Endothelial cell (in vitro differentiated cells): Measurements from ENCODE around the gene QPCTL. TPM values are rescaled to one million over a fixed set of nuclear protein-coding genes. Genes with fewer than 3 reads are reported as not detected.

Source experiments
- DNase-seq: peaks from one replicate; pipeline ENCODE4 v3.0.0; 2021; ENCODE audit warnings: low spot score
- H3K27ac Mint-ChIP-seq: one replicate; pipeline ENCODE4 v1.8.0; 2021; ENCODE audit warnings: mixed read lengths, inconsistent platforms; ENCODE audit not compliant: unreplicated experiment
- H3K27me3 Mint-ChIP-seq: one replicate; pipeline ENCODE4 v1.8.0; 2021; ENCODE audit warnings: mild to moderate bottlenecking, moderate library complexity, mixed read lengths, inconsistent platforms; ENCODE audit not compliant: unreplicated experiment
- H3K36me3 Mint-ChIP-seq: one replicate; pipeline ENCODE4 v1.8.0; 2021; ENCODE audit warnings: mild to moderate bottlenecking, low read depth, mixed read lengths, inconsistent platforms; ENCODE audit not compliant: unreplicated experiment
- H3K4me1 Mint-ChIP-seq: one replicate; pipeline ENCODE4 v1.8.0; 2021; ENCODE audit warnings: mild to moderate bottlenecking, mixed read lengths, inconsistent platforms; ENCODE audit not compliant: unreplicated experiment
- H3K4me3 Mint-ChIP-seq: one replicate; pipeline ENCODE4 v1.8.0; 2021; ENCODE audit warnings: mild to moderate bottlenecking, mixed read lengths, inconsistent platforms; ENCODE audit not compliant: unreplicated experiment
- H3K9me3 Mint-ChIP-seq: one replicate; pipeline ENCODE4 v1.8.0; 2021; ENCODE audit warnings: mixed read lengths, inconsistent platforms; ENCODE audit not compliant: unreplicated experiment
- CTCF ChIP-seq: fragments of 200-600 bp; sonication (generic); IDR thresholded peaks from one replicate; pipeline ENCODE4 v1.5.0; 2021; ENCODE audit warnings: antibody characterized with exemption; ENCODE audit not compliant: unreplicated experiment
- total RNA-seq: library from RNA; stranded (reverse); fragmentation: NEBNext Ultra II Directional; extraction: Animal tissue kit (Norgen Biotek cat#: 25700); gene quantifications from one replicate; pipeline ENCODE4 v1.2.1, GENCODE V29; 2021; ENCODE audit not compliant: unreplicated experiment

The QPCTL gene
- total RNA-seq, 1 donor from 2014 or later = 10.6 TPM

- Mint-ChIP-seq H3K9me3 (no peaks in the 10 kb centered on the region), H3K36me3 (peaks cover 21% of the 10 kb centered on the region), H3K27me3 (peaks cover under 1% of the 10 kb centered on the region), H3K27ac (no peak overlapping the region), H3K4me1 (peaks cover 4% of the 10 kb centered on the region), H3K4me3 (no peak overlapping the region)
- no peak for DNase-seq
- no peak for TF ChIP-seq CTCF
Measured at GRCh38 chr19:45705710-45706415, 13.4 kb downstream of the QPCTL start.

DNA sequence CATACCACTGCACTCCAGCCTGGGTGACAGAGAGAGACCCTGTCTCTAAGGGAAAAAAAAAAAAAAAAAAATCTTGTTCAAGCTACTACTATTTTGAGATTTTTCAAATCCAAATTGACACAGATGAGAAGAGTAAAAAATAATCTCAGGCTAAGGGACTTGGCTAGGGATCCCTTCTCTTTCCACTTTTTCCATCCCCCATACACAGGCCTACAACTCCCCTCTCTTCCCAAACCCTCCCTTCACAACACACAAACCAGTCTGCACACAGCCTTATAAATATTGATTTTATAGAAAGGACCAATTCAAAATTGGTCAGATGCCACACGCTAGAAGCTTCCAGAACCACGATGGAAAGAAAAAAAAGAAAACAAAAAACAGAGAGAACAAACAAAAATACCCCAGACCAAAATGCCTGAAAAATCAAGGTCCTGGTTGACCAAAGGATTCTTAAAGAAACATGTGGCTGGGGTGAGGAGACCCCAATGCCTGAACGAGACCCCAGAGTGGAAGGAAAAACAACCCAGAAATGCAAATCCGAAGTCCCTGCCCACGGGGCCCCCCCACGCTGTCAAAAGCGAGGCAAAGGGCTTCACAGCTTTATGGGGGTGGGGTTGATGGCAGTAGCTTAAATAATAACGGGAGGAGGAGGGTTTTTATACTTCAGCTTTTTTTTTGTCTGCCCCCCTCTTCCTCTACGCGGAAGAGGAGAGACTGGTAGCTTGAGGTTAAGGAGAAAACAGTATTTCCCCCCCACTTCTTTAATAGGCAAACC is 18.1 kb downstream of the QPCTL start:
- TF ChIP-seq CTCF = no peak
- peaks cover 16% of the 10 kb centered on the region for H3K36me3 Mint-ChIP-seq
- peaks cover 6% of the 10 kb centered on the region for H3K27me3 Mint-ChIP-seq
- peak overlapping the region; percentile 4 for H3K27ac Mint-ChIP-seq
- peak overlapping the region; percentile 33 for H3K4me3 Mint-ChIP-seq
- peaks cover 5% of the 10 kb centered on the region for H3K4me1 Mint-ChIP-seq
- DNase-seq = no peak
- H3K9me3 Mint-ChIP-seq = no peaks in the 10 kb centered on the region

- Mint-ChIP-seq H3K4me1 (peaks cover 18% of the 10 kb centered on the region), H3K27me3 (peaks cover 9% of the 10 kb centered on the region), H3K36me3 (peaks cover 16% of the 10 kb centered on the region), H3K4me3 (peak overlapping the region; percentile 47), H3K9me3 (no peaks in the 10 kb centered on the region), H3K27ac (no peak overlapping the region)
- DNase-seq = no peak
- no peak for TF ChIP-seq CTCF
Measured at GRCh38 chr19:45711851-45712698, 19.6 kb downstream of the QPCTL start.

DNA sequence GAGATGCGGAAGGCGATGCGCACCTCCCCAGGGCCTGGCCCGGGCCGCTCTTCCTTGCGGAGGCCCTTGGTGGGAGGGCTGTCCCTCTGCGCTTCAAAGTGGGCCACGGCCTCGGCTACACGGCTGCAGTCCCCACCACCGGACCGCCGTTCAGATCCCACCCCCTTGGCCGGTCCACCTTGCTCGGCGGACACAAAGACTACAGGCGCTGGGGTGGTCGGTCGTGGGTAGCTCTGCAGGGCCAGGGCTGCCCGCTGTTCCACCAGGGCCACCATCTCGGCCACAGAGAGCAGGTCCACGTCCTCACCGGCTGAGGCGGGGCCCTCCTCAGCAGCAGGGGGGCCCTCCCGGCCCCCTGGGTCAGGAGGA is 20.2 kb downstream of the QPCTL start:
- H3K27me3 Mint-ChIP-seq = peaks cover 14% of the 10 kb centered on the region
- peaks cover 16% of the 10 kb centered on the region for H3K36me3 Mint-ChIP-seq
- DNase-seq = no peak
- peaks cover 22% of the 10 kb centered on the region for H3K4me1 Mint-ChIP-seq
- no peak overlapping the region for H3K27ac Mint-ChIP-seq
- no peak overlapping the region for H3K4me3 Mint-ChIP-seq
- no peaks in the 10 kb centered on the region for H3K9me3 Mint-ChIP-seq
- TF ChIP-seq CTCF = no peak
